ENCODE data around the gene PAX6.

Gene PAX6

DNA sequence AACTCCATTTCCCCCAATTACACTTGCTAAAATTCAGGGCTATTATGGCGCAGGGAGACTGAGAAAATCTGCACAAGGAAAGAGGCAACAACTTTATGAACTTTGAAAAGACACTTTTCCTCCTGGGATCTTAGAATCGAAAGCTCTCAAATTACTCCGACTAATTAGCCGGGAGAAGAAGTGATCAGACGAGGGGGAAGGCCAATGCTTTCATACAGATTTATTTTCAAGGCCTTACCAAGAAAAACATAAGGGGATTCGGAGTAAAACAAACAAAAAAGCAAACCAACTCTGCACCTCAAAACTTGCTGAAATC, 1.6 kb downstream of the PAX6 start:
- in situ Hi-C loops (cut with MboI; ENCODE audit: low sequenced_read_pairs): no loop called here

DNA sequence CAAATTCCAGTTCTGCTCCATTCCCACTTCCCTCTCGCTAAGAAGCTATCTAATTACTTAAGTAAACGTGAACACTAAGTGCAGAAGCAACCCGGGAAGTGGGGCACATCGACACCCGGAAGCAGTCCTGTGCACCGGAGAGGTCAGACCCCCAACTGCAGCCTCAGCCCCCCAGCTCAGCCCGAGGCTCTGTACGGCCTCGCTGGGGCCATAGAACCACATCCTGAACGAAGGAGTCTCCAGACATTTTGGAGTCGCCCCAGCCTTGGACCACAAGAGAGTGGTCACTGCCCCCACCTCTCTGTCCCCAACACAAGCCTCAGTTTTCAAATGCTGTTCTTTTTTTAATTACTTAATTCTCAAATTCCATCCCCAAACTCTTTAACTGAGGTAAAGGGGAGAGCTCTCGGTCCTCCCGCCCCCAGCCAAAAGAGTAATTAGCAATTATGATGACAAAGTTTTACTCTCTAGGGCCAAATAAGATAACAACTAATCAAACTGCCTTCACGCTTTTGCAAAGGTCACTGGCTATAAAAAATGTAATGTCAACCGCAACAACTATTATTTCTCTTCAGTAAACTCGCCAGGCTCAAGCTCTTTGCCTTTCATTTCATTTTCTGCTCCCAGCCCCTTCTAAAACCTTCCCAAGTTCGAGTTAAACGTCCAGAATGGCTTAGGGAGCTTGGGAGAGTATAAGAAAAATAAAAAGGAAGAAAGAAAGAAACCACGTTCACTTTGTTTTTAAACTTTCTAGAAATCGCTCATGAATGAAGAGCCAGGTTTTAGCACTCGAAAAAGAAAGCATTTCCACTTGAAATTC, 2.2 kb downstream of the PAX6 start:
- in situ Hi-C loops (cut with MboI; ENCODE audit: low sequenced_read_pairs): no loop called here

DNA sequence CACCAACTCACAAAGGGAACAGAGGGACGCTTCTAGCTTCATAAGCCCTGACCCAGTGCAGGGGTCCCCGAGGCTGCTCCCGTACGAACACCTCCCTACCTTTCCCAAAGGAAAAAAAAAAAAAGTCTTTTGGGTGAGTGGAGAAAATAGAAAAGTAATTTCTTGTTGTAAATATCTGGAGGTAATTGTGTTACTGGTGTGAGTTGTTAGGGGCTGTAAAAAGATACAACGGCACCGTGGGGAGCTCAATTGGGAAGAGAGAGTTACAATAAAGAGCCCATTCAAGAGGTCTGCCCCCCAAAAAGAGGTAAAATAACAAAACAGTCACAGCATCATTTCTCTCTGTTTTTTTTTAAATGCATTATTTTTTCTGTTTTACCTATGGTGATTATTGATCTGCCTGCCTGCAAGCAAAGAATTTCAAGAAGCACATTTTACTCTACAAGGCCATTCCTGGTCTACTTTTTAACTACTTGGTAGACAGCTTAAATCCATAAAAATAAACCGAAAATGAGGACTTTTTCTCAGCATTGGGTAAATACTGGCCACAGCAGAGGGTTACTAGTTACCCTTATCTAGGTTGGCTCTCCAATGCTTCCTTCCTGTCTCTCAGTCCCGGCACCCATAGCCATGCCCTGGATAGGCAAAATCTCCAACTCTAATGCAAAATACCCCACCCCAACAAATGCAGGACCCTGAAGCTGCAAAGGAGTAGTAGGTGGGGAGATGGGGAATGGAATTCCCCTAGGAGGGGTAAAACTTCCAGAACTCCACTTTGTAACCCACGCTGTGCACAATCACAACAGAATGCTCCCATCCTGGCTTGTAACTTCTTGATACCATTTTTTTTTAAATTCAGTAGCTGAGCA, 3.1 kb downstream of the PAX6 start:
- in situ Hi-C loops (cut with MboI; ENCODE audit: low sequenced_read_pairs): no loop called here

DNA sequence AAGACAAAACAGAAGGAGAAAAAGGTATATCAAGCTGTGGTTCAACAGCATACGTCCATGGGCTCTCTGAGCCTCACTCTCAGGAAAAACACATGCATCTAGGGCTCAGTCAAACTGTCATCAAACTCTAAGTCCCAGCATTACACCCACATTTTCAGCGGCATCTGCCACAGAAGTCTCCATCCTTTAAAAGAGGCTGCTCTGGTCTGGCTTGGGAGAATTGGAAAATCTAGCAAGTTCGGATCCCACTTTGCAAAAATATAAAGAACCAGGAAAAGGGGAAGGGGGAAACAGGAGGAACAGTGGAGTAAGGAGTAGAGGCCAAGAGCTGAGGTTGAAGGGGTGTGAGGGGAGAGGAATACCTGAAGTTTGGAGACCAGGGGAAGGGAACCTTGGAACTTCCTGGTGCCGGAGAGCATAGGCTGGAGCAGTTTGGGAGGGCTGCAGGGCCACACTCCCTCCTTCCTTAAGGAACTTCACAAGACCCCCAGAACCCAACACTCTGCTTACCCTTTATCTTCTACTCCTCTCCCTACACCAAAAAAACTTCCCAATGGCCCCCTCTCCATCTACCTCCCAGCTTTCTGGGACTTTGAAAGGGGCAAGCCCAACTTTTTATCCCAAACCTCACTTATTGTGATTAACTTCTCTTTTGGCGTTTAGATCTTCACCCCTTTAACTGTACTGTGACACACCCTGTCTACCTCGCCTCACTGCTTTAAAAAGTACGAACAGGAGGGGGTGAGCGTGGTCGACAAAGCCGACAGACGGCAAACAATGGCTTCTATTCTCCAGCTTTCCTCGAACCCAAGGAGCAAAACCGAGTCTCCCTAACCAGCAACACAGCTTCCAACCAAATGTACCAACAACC, 4.0 kb downstream of the PAX6 start:
- in situ Hi-C loops (cut with MboI; ENCODE audit: low sequenced_read_pairs): no loop called here

DNA sequence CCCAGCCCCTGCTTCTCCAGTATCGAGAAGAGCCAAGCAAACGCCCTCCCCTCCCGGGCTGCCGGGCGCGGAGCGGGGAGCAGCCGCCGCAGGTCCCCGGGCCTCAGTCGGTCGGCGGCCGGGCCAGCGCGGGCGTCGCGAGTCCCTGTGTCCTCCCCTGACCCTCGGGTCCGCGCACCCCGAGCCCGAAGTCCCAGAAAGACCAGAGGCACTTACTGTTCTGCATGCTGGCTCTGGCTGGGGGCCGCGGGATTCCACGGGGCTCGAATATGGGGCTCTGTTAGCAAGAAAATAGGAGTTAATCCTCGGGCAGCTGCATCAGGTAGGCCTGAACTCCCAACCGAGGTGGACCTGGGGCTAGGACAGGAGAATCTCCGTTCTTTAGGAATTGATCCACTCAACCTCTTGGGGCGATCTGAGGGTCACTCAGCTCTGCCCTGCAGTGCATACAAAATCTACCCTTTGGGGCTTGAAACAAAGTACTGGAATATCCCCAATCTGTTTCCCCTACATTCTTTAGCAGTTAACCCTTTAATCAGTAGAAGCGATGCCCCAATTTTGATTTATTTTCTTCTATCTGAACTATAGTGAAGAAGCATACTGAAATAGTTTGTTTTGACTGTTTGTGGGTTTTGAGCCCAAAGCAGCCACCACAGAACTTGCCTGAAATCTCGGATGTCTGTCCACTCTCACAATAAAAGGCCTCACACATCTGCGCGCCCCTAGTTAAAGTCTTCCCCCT, 4.8 kb downstream of the PAX6 start:
- in situ Hi-C loops (cut with MboI; ENCODE audit: low sequenced_read_pairs): no loop called here

DNA sequence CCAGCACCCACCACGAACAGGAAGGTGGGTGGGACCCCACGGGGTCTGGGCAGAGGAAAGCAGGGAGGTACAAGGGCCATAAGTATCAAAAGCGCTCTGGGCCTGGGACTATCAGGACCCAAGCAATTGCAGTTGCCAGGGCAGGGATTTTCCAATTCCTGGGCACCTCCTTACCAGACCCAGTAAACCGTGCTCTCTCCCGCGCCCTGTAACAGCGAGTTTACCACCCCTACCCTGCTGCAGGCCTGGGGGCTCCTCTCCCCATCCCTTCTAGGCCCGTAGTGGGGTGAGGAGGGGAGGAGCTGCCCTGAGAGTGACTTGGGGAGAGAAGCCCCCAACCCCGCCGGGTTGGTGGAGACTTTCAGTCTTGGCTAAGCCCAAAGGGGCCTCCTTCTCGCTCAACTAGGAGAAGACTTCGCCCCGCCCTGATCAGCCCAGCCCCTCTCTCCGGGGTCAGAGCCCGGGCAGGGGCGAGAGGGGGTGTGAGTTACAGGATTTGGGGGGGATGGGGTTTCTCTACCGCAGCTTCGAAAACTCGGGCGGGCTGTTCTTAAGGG, 5.4 kb downstream of the PAX6 start:
- in situ Hi-C loops (cut with MboI; ENCODE audit: low sequenced_read_pairs): no loop called here

DNA sequence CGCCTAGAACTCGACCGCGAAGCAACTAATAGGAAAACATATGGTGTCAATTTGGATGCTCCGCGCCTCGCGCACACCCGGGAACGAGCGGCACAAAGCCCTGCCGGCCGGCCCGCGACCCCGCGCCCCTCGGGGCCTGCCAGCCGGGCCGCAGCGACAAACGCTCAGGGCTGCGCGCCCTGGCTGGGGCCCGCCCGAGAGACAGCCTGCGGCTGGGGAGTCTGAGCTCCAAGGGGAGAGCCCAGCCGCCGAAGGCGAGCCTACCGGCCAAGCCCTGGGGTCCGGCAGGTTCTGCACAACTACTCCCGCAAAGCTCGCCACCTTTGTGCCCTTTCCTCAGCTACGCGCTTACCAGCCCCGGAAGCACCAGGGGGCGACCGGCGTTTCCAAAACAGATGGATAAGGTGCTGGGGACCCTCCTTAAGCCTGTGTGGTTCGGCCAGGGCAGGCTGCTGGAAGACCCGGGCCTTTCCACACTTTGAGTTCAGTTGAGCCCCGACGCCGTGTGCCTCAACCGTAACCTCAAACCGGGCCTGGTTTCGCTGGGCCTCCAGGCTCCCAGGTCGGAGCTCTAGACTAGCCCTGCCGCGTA, 6.0 kb downstream of the PAX6 start:
- in situ Hi-C loops (cut with MboI; ENCODE audit: low sequenced_read_pairs): no loop called here

DNA sequence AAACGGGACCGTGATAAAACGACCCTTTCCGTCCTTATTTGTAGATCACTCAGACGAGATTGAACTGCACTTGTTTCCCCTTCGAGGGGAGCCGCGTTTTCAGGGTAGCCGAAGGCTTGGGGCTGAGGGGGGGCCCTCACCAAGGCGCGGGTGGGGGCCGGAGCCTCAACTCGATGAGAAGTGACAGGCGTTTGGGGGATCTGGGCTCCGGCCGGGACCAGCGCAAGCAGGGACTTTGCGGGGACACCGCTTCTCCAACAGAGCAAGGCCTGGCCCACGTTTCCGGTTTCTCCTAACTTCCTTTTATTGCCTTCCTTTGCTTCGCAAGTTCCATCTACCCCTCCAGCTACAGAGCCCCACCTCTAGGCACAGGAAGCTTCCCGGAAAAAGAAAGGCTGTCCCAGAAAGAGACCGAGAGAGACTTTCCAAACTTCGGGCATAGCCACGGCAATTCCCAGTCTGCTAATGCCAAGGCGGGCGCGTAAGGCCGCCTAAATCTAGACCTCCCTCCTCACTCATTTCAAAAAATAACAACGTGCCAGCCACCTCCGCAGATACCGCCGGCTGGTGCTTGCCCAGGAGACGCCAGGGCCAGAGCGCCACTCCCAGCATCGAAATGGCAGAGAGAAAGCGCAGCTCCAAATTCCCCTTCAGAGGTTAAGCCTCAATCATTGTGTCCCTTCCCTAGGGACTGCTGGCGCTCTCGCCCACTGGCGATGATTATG, 6.6 kb downstream of the PAX6 start:
- in situ Hi-C loops (cut with MboI; ENCODE audit: low sequenced_read_pairs): no loop called here

DNA sequence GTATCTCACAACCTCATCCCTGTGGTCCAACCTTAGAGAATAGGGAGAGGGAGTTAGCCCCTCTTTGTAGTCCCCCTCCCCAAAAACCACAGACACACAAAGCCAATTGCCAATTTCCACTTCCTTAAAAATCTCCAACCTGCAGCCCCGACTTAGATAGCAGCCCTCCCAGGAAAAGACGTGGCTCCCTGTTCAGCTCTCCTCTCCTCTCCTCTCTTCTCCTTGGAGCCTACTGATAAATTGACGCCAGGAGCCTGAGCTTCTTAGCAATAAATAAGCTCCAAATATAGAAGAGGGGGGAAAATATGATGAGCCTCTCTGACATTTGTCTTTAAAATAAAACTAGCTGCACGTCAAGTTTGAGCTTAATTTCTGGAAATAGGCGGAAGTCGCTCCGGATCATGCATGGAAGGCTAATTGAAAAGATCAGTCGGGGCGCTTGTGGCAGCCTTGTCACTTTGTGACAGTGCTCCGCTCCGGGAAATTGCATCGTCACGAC, 7.3 kb downstream of the PAX6 start:
- in situ Hi-C loops (cut with MboI; ENCODE audit: low sequenced_read_pairs): no loop called here

DNA sequence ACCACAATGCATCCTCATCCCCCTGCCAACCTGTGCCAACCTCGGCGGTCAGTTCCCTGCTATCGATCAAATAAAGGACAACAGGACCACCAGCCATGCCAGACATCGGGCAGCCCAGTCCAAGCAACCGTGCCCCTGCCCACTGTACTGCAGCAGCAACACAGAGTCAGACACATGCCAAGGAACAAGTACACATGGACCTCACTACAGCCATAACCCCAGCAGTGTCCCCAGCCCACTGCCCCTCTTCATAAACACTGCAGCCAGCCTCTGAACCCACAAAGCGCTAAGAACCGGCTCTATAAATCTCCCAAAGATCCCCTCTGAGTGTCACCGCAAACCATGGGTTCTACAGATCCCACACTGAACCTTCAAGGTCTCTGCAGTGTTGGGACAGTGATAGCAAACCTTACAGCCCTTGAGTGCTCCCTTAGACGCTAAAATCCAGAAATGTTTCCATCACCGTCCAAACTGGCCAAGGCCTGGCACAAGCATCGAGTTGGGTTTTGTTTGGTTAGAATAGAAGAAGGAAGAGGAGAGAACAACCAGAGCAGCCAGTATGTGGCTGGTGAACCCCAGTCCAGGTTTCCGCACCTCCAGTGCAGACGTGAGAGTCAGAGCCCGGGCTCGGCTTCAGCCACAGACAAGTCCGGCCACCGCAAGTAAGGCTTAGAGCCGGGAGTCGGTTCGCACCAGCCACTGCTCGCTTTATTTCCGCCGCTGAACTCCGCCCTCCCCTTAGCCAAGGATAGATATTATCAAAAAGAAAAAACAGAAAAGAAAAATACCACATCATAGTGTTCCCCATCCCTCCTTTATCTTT, 7.9 kb downstream of the PAX6 start:
- in situ Hi-C loops (cut with MboI; ENCODE audit: low sequenced_read_pairs): no loop called here

DNA sequence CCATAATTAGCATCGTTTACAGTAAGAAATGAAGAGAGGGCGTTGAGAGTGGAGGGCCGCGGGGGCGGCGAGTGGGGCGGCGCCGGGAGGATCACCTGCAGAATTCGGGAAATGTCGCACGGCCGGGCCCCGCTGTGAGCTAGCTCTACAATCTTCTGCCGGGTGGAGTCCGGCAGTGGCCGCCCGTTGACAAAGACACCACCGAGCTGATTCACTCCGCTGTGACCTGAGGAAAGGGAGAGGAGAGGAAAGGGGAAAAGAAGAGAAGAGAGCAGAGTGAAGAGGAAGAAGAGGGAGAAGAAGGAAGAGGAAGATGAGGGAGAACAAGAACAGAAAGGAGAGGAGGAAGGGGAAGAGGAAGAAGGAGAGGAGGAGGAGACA, 8.5 kb downstream of the PAX6 start:
- in situ Hi-C loops (cut with MboI; ENCODE audit: low sequenced_read_pairs): no loop called here

DNA sequence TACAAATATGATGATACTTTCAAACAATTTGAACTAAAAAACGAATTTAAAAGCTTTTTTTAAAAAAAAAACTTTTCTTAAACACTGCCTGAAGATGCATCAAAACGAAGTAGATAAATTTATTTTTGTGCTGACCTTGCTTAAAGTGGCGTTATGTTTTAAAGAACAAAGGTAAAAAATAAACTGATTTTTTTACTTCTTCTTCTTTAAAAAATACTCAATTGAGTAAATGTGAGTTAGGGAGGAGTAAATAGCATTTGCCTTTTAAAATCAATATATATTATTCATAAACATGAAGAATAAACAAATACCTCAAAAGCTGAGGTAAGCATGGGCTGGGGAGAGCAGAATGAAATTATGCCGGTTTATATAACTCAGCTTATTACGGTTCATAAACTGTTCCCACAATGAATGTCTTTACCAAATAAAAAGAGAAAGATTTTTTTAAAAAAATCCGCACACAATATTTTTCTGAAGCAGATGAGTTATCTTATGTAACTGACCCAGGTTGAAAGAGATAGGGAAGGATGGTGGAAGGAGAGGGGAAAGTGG, 9.0 kb downstream of the PAX6 start:
- in situ Hi-C loops (cut with MboI; ENCODE audit: low sequenced_read_pairs): no loop called here

DNA sequence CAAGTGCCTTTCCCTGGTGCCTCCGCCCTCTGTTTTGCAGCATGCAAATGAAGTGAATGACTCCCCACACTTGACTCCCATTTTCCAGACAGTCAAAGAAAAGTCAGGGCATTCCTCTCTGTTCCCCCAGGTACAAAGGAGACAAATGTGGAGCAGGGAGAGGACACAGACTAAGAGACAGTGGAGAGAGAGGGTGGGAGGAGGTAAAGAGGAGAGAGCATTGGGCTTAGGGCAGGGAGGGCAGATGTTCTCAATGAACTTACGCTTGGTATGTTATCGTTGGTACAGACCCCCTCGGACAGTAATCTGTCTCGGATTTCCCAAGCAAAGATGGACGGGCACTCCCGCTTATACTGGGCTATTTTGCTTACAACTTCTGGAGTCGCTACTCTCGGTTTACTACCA, 9.8 kb downstream of the PAX6 start:
- in situ Hi-C loops (cut with MboI; ENCODE audit: low sequenced_read_pairs): no loop called here

DNA sequence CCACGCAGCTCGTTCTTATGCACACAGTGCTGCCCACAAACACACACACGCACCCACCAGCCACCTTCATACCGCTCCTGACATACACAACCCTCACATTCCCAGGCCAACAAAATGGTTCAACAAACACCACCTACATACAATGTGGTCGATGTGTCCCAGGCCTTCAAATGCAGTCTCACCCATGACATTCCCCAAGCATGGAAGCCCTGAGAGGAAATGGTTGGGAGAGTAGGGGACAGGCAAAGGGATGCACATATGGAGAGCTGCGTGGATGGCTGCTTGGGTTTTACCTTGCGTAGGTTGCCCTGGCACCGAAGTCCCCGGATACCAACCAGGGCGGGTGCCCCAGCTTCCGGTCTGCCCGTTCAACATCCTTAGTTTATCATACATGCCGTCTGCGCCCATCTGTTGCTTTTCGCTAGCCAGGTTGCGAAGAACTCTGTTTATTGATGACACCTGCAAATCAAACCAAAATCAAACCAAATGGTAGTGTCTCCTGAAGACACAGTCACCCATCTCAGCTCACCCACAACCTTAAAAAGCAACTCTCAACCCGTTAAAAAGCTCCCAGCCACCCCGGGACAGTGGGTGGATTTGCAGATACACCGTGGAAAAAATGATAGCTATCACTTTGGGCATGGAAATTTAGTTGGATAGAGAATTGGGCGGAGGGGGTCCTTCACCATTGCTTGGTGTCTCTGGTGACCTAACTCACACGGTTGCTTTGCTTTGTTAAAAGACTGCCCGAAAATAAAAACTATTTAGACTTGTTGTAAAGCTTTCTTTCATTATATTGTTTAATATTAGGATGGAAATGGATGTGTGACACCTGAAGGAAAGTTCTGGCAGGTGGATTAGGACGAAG, 10.5 kb downstream of the PAX6 start:
- in situ Hi-C loops (cut with MboI; ENCODE audit: low sequenced_read_pairs): no loop called here

DNA sequence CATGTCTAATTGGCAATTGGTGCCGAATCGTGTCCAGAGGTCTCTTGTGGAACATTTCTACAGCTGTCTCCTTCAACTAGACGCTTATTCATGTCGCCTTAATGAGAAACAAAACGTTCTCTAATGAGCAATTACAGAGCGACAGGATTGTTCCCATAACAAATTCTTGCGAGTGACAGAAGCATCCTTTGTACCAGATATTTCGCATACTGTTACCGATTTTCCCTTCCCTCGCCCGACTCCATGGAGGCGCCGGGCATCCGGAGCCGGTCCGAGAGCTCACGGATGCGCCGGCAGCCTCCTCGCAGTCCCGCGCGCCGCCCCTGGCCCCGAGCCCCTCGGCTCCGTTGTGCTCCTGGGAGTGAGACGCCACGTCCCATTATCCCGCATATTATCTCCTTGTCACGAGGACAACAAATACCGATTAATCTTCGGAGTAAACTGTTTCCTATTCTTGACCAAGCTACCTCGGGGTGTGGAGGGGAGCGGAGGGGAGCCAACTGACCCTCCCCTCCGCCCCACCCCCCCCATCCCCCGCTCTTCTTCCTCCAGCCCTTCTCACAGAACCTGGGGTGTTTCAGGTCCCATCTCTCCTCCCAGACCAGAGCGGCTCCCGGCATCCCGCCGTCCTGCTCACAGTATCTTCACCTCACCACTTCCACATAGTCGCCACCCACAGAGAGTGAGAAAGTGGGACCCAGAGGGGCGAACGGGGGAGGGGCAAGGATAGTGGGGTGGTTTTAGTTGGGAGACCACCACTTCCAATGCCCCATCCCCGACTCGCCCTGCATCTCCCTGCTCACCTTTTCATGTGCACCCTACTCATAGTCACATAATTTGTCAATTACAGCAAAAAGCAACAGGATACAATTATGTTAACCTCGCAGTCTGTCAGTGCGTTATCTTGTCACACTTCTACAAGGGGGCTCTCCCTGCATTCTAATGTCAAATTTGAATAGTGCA, 11.4 kb downstream of the PAX6 start:
- in situ Hi-C loops (cut with MboI; ENCODE audit: low sequenced_read_pairs): no loop called here
